HepG2 (cell line): ENCODE data around the gene TALDO1. TPM values are rescaled to one million over a fixed set of nuclear protein-coding genes. Genes with fewer than 3 reads are reported as not detected.

Experiments
- ATAC-seq: fragments of 200-7000 bp; cut with Tn5 transposase; 3 replicates; pipeline ENCODE4 v1.9.1; 2020; ENCODE audit warnings: mild to moderate bottlenecking, moderate library complexity
- BruUV-seq: library from RNA; stranded (reverse); fragments of 400-500 nt; replicated peaks from 2 replicates; lab custom pipeline; 2021; lab: Mats Ljungman, UMichigan
- CTCF ChIA-PET: fragments of 300-600 bp; formaldehyde crosslinking; extraction: SDS; loops from one replicate; lab custom pipeline; 2021; ENCODE audit warnings: low total read pairs, inconsistent platforms, low intra/inter-chr PET ratio; lab: Yijun Ruan, JAX
- POLR2A ChIA-PET: fragments of 350-600 bp; sonication (Branson Sonifier 250); formaldehyde crosslinking; loops from one replicate; lab custom pipeline; 2020; ENCODE audit warnings: antibody characterized with exemption, inconsistent platforms; lab: Yijun Ruan, JAX
- DNase-seq: peaks from one replicate; pipeline ENCODE4 v3.0.0-alpha.2; 2015; ENCODE audit warnings: low spot score
- FAIRE-seq: peaks from 3 replicates; lab custom pipeline; 2011; peaks lifted over from hg19 to GRCh38; lab: Jason Lieb, UNC
- H2AFZ ChIP-seq: one replicate; pipeline ENCODE4 v1.6.1; 2011; ENCODE audit warnings: low read length, inconsistent platforms
- H3K27ac ChIP-seq: fragments of 300-600 bp; 3 replicates; pipeline ENCODE4 v1.8.0; 2011; ENCODE audit warnings: mixed run types, mild to moderate bottlenecking, mixed read lengths, low read length, inconsistent platforms; ENCODE audit not compliant: insufficient read depth; ENCODE audit errors: extremely low read length
- H3K27me3 ChIP-seq, 2 experiments: fragments of 200-600 bp in 1 of 2; 2 replicates in 1 of 2; 3 replicates in 1 of 2; pipeline versions ENCODE4 v1.6.0 to v1.8.0; 2011; ENCODE audit warnings: low read length in 2 of 2, mild to moderate bottlenecking in 2 of 2, moderate library complexity in 2 of 2, inconsistent platforms in 1 of 2; ENCODE audit not compliant: insufficient read depth in 2 of 2, control insufficient read depth in 1 of 2
- H3K36me3 ChIP-seq, 2 experiments: fragments of 200-600 bp in 1 of 2; replicated peaks in 1 of 2; 2 replicates in 1 of 2; 3 replicates in 1 of 2; pipeline versions ENCODE4 v1.5.1 to v1.8.0; 2011; ENCODE audit warnings: low read length in 2 of 2, inconsistent platforms in 1 of 2; ENCODE audit not compliant: insufficient read depth in 2 of 2, control insufficient read depth in 1 of 2
- H3K4me1 ChIP-seq: 2 replicates; pipeline ENCODE4 v1.5.1; 2012; ENCODE audit warnings: low read length, inconsistent platforms; ENCODE audit not compliant: insufficient read depth
- H3K4me2 ChIP-seq: 2 replicates; pipeline ENCODE4 v1.6.0; 2011; ENCODE audit warnings: low read depth, low read length, inconsistent platforms
- H3K4me3 ChIP-seq, 3 experiments: fragments of 200-600 bp in 1 of 3; sonication (generic), shearing (Covaris generic) in 1 of 3; replicated peaks in 1 of 3; 2 replicates each; pipeline ENCODE4 v1.5.1; 2011 to 2016; ENCODE audit warnings: low read length in 3 of 3, inconsistent platforms in 2 of 3, low read depth in 2 of 3, mild to moderate bottlenecking in 2 of 3, control low read depth in 1 of 3, mixed read lengths in 1 of 3; ENCODE audit not compliant: insufficient read depth in 1 of 3
- H3K79me2 ChIP-seq: one replicate; pipeline ENCODE4 v1.6.1; 2011; ENCODE audit warnings: low read length, inconsistent platforms; ENCODE audit not compliant: insufficient read depth
- H3K9ac ChIP-seq: 2 replicates; pipeline ENCODE4 v1.6.0; 2011; ENCODE audit warnings: mild to moderate bottlenecking, low read depth, low read length, inconsistent platforms; ENCODE audit not compliant: insufficient read depth
- H3K9me3 ChIP-seq: 2 replicates; pipeline ENCODE4 v1.5.1; 2012; ENCODE audit warnings: mild to moderate bottlenecking, low read length
- H4K20me1 ChIP-seq: 2 replicates; pipeline ENCODE4 v1.6.0; 2011; ENCODE audit warnings: inconsistent platforms, mild to moderate bottlenecking, low read length, moderate library complexity; ENCODE audit not compliant: insufficient read depth
- AGO2 ChIP-seq: fragments of 200-400 bp; formaldehyde crosslinking; optimal IDR thresholded peaks from 2 replicates; pipeline ENCODE3; 2017; ENCODE audit warnings: mild to moderate bottlenecking, low read depth, low read length, moderate library complexity
- ARNTL ChIP-seq: sonication (generic); formaldehyde crosslinking; IDR thresholded peaks from 2 replicates; pipeline ENCODE4 v1.4.0; 2020; ENCODE audit warnings: mild to moderate bottlenecking, missing genetic modification reagents
- ETV6 ChIP-seq: sonication (generic); formaldehyde crosslinking; conservative IDR thresholded peaks from 2 replicates; pipeline ENCODE4 v1.4.0; 2020; ENCODE audit warnings: missing genetic modification reagents
- ISL2 ChIP-seq: sonication (generic); formaldehyde crosslinking; IDR thresholded peaks from 2 replicates; pipeline ENCODE4 v1.5.0; 2020; ENCODE audit warnings: missing genetic modification reagents
- KAT8 ChIP-seq: IDR thresholded peaks from 2 replicates; pipeline ENCODE4 v1.6.1; 2016; ENCODE audit warnings: missing genetic modification reagents, missing compliant biosample characterization
- NFIB ChIP-seq: sonication (generic); formaldehyde crosslinking; IDR thresholded peaks from 2 replicates; pipeline ENCODE4 v1.9.0; 2021; ENCODE audit warnings: missing genetic modification reagents, mild to moderate bottlenecking, borderline replicate concordance
- NR1H2 ChIP-seq: sonication (generic); formaldehyde crosslinking; IDR thresholded peaks from 2 replicates; pipeline ENCODE4 v1.8.1; 2022; ENCODE audit warnings: low read depth, missing genetic modification reagents, borderline replicate concordance
- POLR2AphosphoS5 ChIP-seq: IDR thresholded peaks from 2 replicates; pipeline ENCODE4 v1.6.1; 2012; ENCODE audit warnings: low read depth, low read length
- POLR2G ChIP-seq: fragments of 200-400 bp; formaldehyde crosslinking; IDR thresholded peaks from 2 replicates; pipeline ENCODE4 v1.6.1; 2018; ENCODE audit warnings: mild to moderate bottlenecking, low read depth, low read length, moderate library complexity
- RBFOX2 ChIP-seq: fragments of 200-400 bp; formaldehyde crosslinking; IDR thresholded peaks from 2 replicates; pipeline ENCODE4 v1.6.1; 2017; ENCODE audit warnings: low read depth, mild to moderate bottlenecking, low read length
- SNAPC2 ChIP-seq: sonication (generic); formaldehyde crosslinking; IDR thresholded peaks from 2 replicates; pipeline ENCODE4 v1.8.1; 2022; ENCODE audit warnings: mild to moderate bottlenecking, missing genetic modification reagents
- TCF12 ChIP-seq, 2 experiments: fragments of 450-650 bp in 1 of 2; sonication (generic) in 1 of 2; formaldehyde crosslinking in 1 of 2; IDR thresholded peaks; 2 replicates each; pipeline versions ENCODE4 v1.6.1 to v1.8.0; 2017 to 2022; ENCODE audit warnings: antibody characterized with exemption in 1 of 2, mild to moderate bottlenecking in 1 of 2, missing genetic modification reagents in 1 of 2, moderate library complexity in 1 of 2
- TRIM22 ChIP-seq: fragments of 450-650 bp; IDR thresholded peaks from 2 replicates; pipeline ENCODE4 v1.6.1; 2017
- ZNF430 ChIP-seq: sonication (generic); formaldehyde crosslinking; IDR thresholded peaks from 2 replicates; pipeline ENCODE4 v1.9.0; 2021; ENCODE audit warnings: mild to moderate bottlenecking, missing genetic modification reagents
- ZNF614 ChIP-seq: IDR thresholded peaks from 2 replicates; pipeline ENCODE4 v1.6.1; 2018; ENCODE audit warnings: missing biosample characterization, missing genetic modification reagents, inconsistent platforms, borderline replicate concordance
- WGBS: methylation state at CpG from one replicate; pipeline ENCODE4 v1.1.6; 2017; ENCODE audit warnings: low lambda C conversion rate; 5-methylcytosine and 5-hydroxymethylcytosine counted together
- in situ Hi-C: cut with HindIII; loops from 2 replicates; pipeline ENCODE4 v1.10.0; 2017; ENCODE audit warnings: low pct_unique_long_range_greater_than_20kb; ENCODE audit not compliant: extremely low pct_ligation_motif_present
- intact Hi-C: fragments of 100-400 bp; cut with micrococcal nuclease; formaldehyde crosslinking; loops from one replicate; pipeline ENCODE4 v1.10.0; 2022; ENCODE audit not compliant: unreplicated experiment
- polyA plus RNA-seq, 8 experiments: library from polyadenylated mRNA; depleted of rRNA in 3 of 8; stranded (reverse) in 7 of 8; unstranded in 1 of 8; fragments of >200 nt; fragmentation: Illumina TruSeq in 4 of 8; extraction: Trizol in 4 of 8; gene quantifications; 2 replicates each; pipeline versions ENCODE4 v1.2.1 to v1.2.3, GENCODE V29; 2011 to 2016; ENCODE audit warnings: low read depth in 4 of 8, missing spikeins in 1 of 8, mixed read lengths in 1 of 8; ENCODE audit not compliant: insufficient read depth in 1 of 8
- total RNA-seq, 5 experiments: library from RNA; depleted of rRNA; stranded (reverse); fragments of >200 nt; fragmentation: Illumina TruSeq; extraction: Trizol; gene quantifications; 2 replicates each; pipeline ENCODE4 v1.2.3, GENCODE V29; 2016; ENCODE audit warnings: low read depth in 1 of 5

The TALDO1 gene
- total and polyA plus RNA-seq, 2 of the 13 experiments (the other 11 are each of a cell fraction or from before 2014, with no cell fraction given), result 107 to 240 TPM

GRCh38 chr11:779955-780532, 32.8 kb downstream of the TALDO1 start:
- CTCF ChIA-PET, result no interaction called here
- Histone ChIP-seq H3K36me3 (peaks cover 4 to 10% of the 10 kb centered on the region in 2 experiments; a peak in 3 of 5 replicates), H3K4me3 (no peak overlapping the region), H3K9ac (no peak overlapping the region), H3K4me2 (no peak overlapping the region), H3K27me3 (no peaks in the 10 kb centered on the region), H2AFZ (no peak overlapping the region), H3K4me1 (peaks cover 34% of the 10 kb centered on the region), H3K79me2 (peaks cover 18% of the 10 kb centered on the region), H4K20me1 (peaks cover 6% of the 10 kb centered on the region), H3K27ac (no peak overlapping the region), H3K9me3 (no peaks in the 10 kb centered on the region)
- intact Hi-C loops (no loop called here), in situ Hi-C loops (no loop called here)
- TF ChIP-seq AGO2 (peak; percentile 74), NR1H2 (CRISPR knock-in tag) (no peak), NFIB (CRISPR knock-in tag) (0 out of 2 replicates have a peak, but pooled peaks have one; percentile 22), POLR2AphosphoS5 (peak; percentile 22; the same call in 1 of the 2 replicates), TCF12 (IDR thresholded peaks at IDR 0.05) (no peak), TCF12 (CRISPR knock-in tag; IDR thresholded peaks at IDR 0.05) (no peak)
- ATAC-seq, result no peak
- POLR2A ChIA-PET, result interaction anchor here (4.9 kb wide), 1 partner anchor 15 kb away, joined by 44 read pairs; no protein-coding TSS in a partner anchor
- no peak for FAIRE-seq
- WGBS, result 93% methylated on average over 3 of the region's 16 CpGs
- DNase-seq, result no peak
- BruUV-seq, result no TSS peak

- POLR2A ChIA-PET, result no interaction called here
- no peaks in the 10 kb centered on the region for H4K20me1 ChIP-seq
- H3K36me3 ChIP-seq, result peaks cover 4 to 10% of the 10 kb centered on the region in 2 experiments; a peak in 3 of 5 replicates
- H3K27ac ChIP-seq, result no peak overlapping the region
- no peaks in the 10 kb centered on the region for H3K79me2 ChIP-seq
- DNase-seq, result no peak
- no peak overlapping the region for H3K4me2 ChIP-seq
- no peak overlapping the region for H2AFZ ChIP-seq
- no peak overlapping the region for H3K4me3 ChIP-seq
- FAIRE-seq, result no peak
- intact Hi-C loops (no loop called here), in situ Hi-C loops (no loop called here)
- no peak overlapping the region for H3K9ac ChIP-seq
- H3K9me3 ChIP-seq, result no peaks in the 10 kb centered on the region
- peaks cover 19% of the 10 kb centered on the region for H3K4me1 ChIP-seq
- CTCF ChIA-PET, result no interaction called here
- 96% methylated on average over 17 of the region's 36 CpGs for WGBS
- no peak for ATAC-seq
- no peaks in the 10 kb centered on the region for H3K27me3 ChIP-seq
- BruUV-seq, result no TSS peak
- TF ChIP-seq TRIM22 (no peak), ARNTL (CRISPR knock-in tag) (no peak), AGO2 (peak; percentile 97), SNAPC2 (no peak), KAT8 (no peak), RBFOX2 (peak; percentile 54; the same call in 1 of the 2 replicates), ISL2 (CRISPR knock-in tag) (no peak), ZNF614 (CRISPR knock-in tag) (no peak), ETV6 (no peak), ZNF430 (no peak), POLR2G (0 out of 2 replicates have a peak, but pooled peaks have one; percentile 17)
These were observed 35.3 kb downstream of the TALDO1 start for GRCh38 chr11:782264-783174.
